Measurements from ENCODE around the gene DNAJC4. TPM values are rescaled to one million over a fixed set of nuclear protein-coding genes. Genes with fewer than 3 reads are reported as not detected.
A peak's percentile ranks its signal among the peaks of the same experiment; 100 is the strongest.

DNAJC4 gene
- total RNA-seq, 1 experiment from 2014 or later: 57.1 TPM

DNA sequence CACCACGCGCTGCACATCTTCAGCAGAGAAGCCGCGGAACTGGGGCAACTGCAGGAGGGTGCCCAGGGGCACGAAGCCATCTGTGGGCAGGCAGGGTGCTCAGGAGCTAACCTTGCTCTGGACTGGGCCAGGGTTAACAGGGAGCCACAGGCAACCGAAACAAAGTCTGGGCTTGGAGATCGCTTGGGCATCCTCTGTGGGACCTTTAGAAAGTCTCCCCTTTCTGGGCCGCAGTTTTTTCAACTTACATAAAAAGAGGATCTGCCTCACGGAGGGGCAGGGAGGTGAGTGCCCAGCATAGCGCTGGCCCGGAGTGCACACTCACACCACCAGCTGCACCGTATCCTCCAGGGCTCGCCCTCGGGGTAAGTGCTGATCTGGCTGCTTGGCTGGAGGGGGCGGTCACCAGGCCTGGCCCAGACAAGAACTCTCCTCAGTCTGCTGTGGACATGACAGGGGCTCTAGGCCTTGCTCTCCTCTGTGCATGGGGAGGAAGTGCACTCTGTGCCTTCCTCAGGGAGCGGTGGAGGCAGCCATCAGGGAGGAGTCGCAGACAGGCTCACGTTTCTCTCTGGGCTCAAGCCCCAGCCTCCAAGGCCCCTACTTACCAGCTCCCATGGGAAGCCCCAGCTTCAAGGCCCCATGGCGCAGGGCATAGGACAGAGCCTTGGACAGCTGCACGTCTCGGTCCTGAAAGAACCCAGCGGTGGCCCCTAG is 5.3 kb upstream of the DNAJC4 start:
- Histone ChIP-seq H3K9me2 (ENCODE audit: insufficient read depth) (no peaks in the 10 kb centered on the region), H3K36me3 (ENCODE audit: low read depth) (no peaks in the 10 kb centered on the region), H3K27ac (no peak overlapping the region), H2AFZ (no peak overlapping the region), H4K20me1 (ENCODE audit: insufficient read depth) (peaks cover 3% of the 10 kb centered on the region), H3K4me2 (peak overlapping the region; percentile 99), H3K27me3 (ENCODE audit: insufficient read depth, low read depth) (no peaks in the 10 kb centered on the region), H3K4me1 (replicated peaks; ENCODE audit: insufficient read depth) (peaks cover 27% of the 10 kb centered on the region), H3F3A (ENCODE audit: insufficient read depth, low read depth) (peaks cover 30% of the 10 kb centered on the region), H3K9me3 (ENCODE audit: insufficient read depth, low read depth) (no peaks in the 10 kb centered on the region), H3K4me3 (peak overlapping the region; percentile 98), H3K79me2 (ENCODE audit: low read depth) (peaks cover 34% of the 10 kb centered on the region)
- BruUV-seq (replicated peaks): no TSS peak
- intact Hi-C loops (cut with micrococcal nuclease; ENCODE audit: unreplicated experiment): no loop called here
- ChIA-PET CTCF (interaction anchor here (1.3 kb wide), 1 partner anchor 20 kb away, joined by 3 read pairs; no protein-coding TSS in a partner anchor), POLR2A (ENCODE audit: unreplicated experiment) (no interaction called here)
- DNase-seq: no peak
- TF ChIP-seq EZH2 (IDR thresholded peaks at IDR 0.05; ENCODE audit: low read depth): no peak
- TF ChIP-seq, protein P1, sequence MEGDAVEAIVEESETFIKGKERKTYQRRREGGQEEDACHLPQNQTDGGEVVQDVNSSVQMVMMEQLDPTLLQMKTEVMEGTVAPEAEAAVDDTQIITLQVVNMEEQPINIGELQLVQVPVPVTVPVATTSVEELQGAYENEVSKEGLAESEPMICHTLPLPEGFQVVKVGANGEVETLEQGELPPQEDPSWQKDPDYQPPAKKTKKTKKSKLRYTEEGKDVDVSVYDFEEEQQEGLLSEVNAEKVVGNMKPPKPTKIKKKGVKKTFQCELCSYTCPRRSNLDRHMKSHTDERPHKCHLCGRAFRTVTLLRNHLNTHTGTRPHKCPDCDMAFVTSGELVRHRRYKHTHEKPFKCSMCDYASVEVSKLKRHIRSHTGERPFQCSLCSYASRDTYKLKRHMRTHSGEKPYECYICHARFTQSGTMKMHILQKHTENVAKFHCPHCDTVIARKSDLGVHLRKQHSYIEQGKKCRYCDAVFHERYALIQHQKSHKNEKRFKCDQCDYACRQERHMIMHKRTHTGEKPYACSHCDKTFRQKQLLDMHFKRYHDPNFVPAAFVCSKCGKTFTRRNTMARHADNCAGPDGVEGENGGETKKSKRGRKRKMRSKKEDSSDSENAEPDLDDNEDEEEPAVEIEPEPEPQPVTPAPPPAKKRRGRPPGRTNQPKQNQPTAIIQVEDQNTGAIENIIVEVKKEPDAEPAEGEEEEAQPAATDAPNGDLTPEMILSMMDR (conservative IDR thresholded peaks at IDR 0.05): no peak

DNA sequence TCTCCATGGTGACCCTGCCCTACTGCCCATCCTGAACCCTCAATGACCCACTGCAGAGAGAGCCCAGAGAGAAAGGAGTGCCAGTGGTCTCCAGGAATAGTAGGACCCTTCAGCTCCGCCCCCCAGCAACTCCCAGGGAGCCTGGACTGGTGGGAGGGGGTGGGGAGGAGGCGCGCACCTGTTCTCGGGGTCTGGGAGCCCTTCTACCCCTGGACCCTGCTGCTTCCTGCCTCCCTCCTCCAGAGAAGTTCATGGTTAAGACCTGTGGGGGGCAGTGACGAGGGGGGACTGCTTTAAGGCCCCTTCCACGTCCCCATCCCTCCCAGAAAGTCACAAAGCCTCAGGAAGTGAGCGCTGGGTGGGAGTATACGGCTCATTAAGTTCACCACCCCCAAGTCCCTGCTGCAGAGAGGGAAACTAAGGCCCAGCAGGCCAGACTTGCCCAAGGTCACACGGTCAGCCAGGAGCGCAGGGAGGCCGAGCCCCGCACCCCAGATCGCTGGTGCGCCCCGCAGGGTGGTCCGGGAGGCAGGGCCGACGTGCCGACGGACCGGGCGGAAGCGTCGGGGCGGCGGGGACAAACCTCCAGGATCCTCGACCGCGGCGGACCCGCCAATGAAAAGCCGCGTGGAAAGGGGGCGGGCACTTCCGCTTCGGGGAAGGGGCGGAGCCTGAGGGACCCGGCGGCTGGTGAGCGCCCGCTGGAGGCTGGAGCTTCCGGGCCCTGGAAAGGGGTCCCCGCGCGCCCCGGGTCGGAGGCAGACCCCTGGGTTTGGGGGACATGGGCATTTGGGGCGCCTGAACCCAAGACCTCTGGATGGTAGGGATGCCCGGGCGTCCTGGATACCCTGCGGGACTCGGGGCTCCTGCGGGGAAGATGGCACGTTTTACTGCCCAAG is 4.5 kb upstream of the DNAJC4 start, which contains the start of the genes NUDT22 and TRPT1:
TSS of gene NUDT22 (plus strand) at position 667 of the 899 bp plus-strand sequence. CDS start 379 bp downstream, outside the sequence.
TSS of gene TRPT1 (minus strand) at position 579 of the 899 bp plus-strand sequence. CDS start at position 253, 326 bp downstream.
- ChIA-PET POLR2A (ENCODE audit: unreplicated experiment) (interaction anchor here (0.9 kb wide), 1 partner anchor 79 kb away, joined by 3 read pairs; no protein-coding TSS in a partner anchor), CTCF (interaction anchor here (0.6 to 1.5 kb wide), 3 partner anchors 19 to 22 kb away, joined by 3 to 7 read pairs (median 4); partner anchors contain the start of gene FERMT3)
- intact Hi-C loops (cut with micrococcal nuclease; ENCODE audit: unreplicated experiment): no loop called here
- no peaks in the 10 kb centered on the region for H3K9me2 ChIP-seq (ENCODE audit: insufficient read depth)
- peak within 1 kb of the TSS; percentile 96 for H2AFZ ChIP-seq
- peaks cover 34% of the 10 kb centered on the region for H3K79me2 ChIP-seq (ENCODE audit: low read depth)
- peak; percentile 70 to 95 for DNase-seq
- peak within 1 kb of the TSS; percentile 99 for H3K4me2 ChIP-seq
- peaks cover 31% of the 10 kb centered on the region for H3F3A ChIP-seq (ENCODE audit: insufficient read depth, low read depth)
- peaks cover 27% of the 10 kb centered on the region for H3K4me1 ChIP-seq (replicated peaks; ENCODE audit: insufficient read depth)
- no peaks in the 10 kb centered on the region for H3K27me3 ChIP-seq (ENCODE audit: insufficient read depth, low read depth)
- H3K4me3 ChIP-seq: peak within 1 kb of the TSS; percentile 98
- H4K20me1 ChIP-seq (ENCODE audit: insufficient read depth): peaks cover 3% of the 10 kb centered on the region
- no peaks in the 10 kb centered on the region for H3K36me3 ChIP-seq (ENCODE audit: low read depth)
- H3K27ac ChIP-seq: no peak within 1 kb of the TSS
- H3K9me3 ChIP-seq (ENCODE audit: insufficient read depth, low read depth): no peaks in the 10 kb centered on the region
- TF ChIP-seq, protein P1 (conservative IDR thresholded peaks at IDR 0.05): peak; percentile 47; the same call in 1 of the 2 replicates
- no peak for TF ChIP-seq EZH2 (IDR thresholded peaks at IDR 0.05; ENCODE audit: low read depth)
- BruUV-seq (replicated peaks): TSS peak; percentile 42

DNA sequence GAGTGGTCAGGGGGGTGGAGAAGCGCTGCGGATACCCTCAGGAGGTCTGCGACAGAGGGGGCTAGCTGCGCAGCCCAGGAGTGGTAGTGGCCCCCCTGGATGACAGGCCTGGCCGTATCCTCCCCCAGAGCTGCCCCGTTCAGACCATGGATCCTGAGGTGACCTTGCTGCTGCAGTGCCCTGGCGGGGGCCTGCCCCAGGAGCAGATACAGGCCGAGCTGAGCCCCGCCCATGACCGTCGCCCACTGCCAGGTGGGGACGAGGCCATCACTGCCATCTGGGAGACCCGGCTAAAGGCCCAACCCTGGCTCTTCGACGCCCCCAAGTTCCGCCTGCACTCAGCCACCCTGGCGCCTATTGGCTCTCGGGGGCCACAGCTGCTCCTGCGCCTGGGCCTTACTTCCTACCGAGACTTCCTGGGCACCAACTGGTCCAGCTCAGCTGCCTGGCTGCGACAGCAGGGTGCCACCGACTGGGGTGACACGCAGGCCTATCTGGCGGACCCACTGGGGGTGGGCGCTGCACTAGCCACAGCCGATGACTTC is 3.8 kb upstream of the DNAJC4 start:
- ChIA-PET POLR2A (ENCODE audit: unreplicated experiment) (interaction anchor here (0.6 to 0.9 kb wide), 4 partner anchors 40 to 292 kb away, joined by 3 to 9 read pairs (median 6); no protein-coding TSS in a partner anchor), CTCF (interaction anchor here (0.9 to 1.5 kb wide), 2 partner anchors 21 to 22 kb away, joined by 3 to 7 read pairs; no protein-coding TSS in a partner anchor)
- Histone ChIP-seq H3K4me1 (replicated peaks; ENCODE audit: insufficient read depth) (peaks cover 27% of the 10 kb centered on the region), H4K20me1 (ENCODE audit: insufficient read depth) (peaks cover 3% of the 10 kb centered on the region), H3K9me3 (ENCODE audit: insufficient read depth, low read depth) (no peaks in the 10 kb centered on the region), H3K9me2 (ENCODE audit: insufficient read depth) (no peaks in the 10 kb centered on the region), H3K4me3 (peak overlapping the region; percentile 98), H3F3A (ENCODE audit: insufficient read depth, low read depth) (peaks cover 26% of the 10 kb centered on the region), H3K4me2 (peak overlapping the region; percentile 99), H3K36me3 (ENCODE audit: low read depth) (no peaks in the 10 kb centered on the region), H3K79me2 (ENCODE audit: low read depth) (peaks cover 34% of the 10 kb centered on the region), H3K27ac (no peak overlapping the region), H2AFZ (peak overlapping the region; percentile 96), H3K27me3 (ENCODE audit: insufficient read depth, low read depth) (no peaks in the 10 kb centered on the region)
- intact Hi-C loops (cut with micrococcal nuclease; ENCODE audit: unreplicated experiment): no loop called here
- TSS peak; percentile 45 for BruUV-seq (replicated peaks)
- DNase-seq: peak; percentile 63 to 66
- no peak for TF ChIP-seq EZH2 (IDR thresholded peaks at IDR 0.05; ENCODE audit: low read depth)
- TF ChIP-seq, protein P1 (conservative IDR thresholded peaks at IDR 0.05): no peak

Measured in PC-9 (cell line).